ENCODE results near the gene PLCL1.

GRCh38 chr2:198059800-198060199 lies 255.4 kb downstream of the PLCL1 start:
- no peak for TF ChIP-seq EZH2 (IDR thresholded peaks at IDR 0.05)
- no peak for TF ChIP-seq POLR2AphosphoS5 (IDR thresholded peaks at IDR 0.05; ENCODE audit: borderline replicate concordance, low read depth, low read length)

Data from SK-N-MC (cell line).